ENCODE results near the gene LIMK1.

GRCh38 chr7:74057216-74057925 is 26.2 kb upstream of the LIMK1 start:
- no peak for TF ChIP-seq CTCF (IDR thresholded peaks at IDR 0.05)
- TF ChIP-seq POLR2AphosphoS5 (IDR thresholded peaks at IDR 0.05), result no peak
- TF ChIP-seq EP300 (IDR thresholded peaks at IDR 0.05), result no peak
